OCI-M1 (cell line): ENCODE measurements around the gene FAM118B.
A peak's percentile ranks its signal among the peaks of the same experiment; 100 is the strongest.
"Not testable (repeated sequence)": the region's sequence is repeated elsewhere in the genome, so short reads cannot be mapped to it uniquely, and the experiment has no call there.

Experiments
- DNase-seq: peaks from one replicate; lab custom pipeline; 2025; lab: John Stamatoyannopoulos, UW

FAM118B gene

DNA sequence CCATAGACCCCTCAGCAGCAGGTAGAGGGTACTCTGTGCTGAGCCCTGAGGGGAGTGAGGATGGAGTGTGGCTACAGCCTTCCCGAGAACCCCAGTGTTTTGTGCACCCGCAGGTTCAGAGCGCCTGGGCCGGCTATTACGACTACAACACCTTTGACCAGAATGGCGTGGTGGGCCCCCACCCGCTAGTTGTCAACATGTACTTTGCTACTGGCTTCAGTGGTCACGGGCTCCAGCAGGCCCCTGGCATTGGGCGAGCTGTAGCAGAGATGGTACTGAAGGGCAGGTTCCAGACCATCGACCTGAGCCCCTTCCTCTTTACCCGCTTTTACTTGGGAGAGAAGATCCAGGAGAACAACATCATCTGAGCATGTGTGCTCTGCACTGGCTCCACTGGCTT lies 65.7 kb downstream of the FAM118B start:
- no peak for DNase-seq

DNA sequence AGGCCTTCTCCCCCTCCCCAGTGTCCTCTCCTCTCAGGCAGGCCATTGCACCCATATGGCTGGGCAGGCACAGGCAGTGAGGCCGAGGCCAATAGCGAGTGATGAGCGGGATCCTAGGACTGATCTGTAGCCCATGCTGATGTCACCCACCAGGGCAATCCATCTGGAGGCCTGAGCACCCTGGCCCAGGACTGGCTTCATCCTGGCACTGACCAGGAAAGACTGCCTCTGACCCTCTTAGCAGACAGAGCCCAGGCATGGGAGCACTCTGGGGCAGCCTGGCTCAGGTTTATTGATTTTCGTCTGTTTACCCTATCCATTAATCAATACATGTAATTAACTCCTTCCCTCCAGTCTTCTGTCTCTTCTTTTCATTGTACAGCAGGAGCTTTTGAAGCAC lies 66.2 kb downstream of the FAM118B start:
- no peak for DNase-seq

DNA sequence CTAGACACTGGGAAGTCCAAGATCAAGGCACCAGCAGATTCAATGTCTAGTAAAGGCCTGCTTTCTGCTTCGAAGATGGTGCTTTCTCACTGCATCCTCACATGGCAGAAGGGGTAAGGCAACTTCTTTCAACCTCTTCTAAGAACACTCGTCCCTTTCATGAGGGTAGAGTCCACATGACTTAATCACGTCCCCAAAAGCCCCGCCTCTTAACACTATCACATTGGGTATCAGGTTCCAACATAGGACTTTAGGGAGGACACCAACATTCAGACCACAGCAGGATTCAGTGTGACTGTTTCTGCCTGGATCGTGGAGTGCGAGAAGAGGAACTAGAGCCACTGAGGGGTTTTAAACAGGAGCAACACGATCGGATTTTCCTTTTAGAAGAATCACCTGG lies 67.6 kb downstream of the FAM118B start:
- DNase-seq = peak; percentile 75

DNA sequence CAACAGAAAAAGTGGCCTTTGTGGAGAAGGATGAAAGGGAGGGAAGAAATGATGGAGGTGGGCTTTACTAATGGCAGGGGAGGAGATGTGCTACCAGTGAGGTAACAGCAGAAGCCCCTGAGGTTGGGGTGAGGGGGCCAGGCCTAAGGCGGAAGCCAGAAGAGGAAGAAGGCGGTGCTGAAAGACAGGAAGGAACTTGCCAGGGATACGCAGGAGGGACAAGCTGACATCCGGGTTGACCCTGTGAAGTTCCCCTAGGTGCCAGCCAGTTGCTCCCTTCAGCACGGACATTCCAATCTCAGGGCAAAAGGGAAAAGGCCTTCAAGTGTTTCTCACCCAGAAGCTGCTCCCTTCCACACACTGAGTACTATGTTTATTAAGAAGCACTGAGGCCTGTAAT lies 69.0 kb downstream of the FAM118B start:
- no peak for DNase-seq

DNA sequence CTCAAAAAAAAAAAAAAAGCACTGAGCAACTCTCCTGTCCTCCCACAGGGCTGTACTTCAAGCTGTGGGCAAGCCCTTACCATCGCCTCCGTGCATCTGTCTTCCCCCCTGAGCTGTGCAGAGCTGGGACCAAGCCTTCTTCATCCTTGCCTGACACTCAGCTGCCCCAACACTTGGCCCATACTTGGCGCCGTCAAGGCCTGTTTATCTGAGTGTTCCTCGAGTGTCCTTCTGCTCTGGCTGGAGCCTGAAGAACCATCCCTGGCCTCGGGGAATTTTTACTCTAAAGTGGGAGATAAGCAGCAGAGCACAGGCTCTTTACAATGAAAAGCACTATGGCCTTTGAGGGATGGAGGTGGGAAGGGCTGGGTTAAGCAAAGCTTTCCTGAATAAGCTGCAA lies 69.7 kb downstream of the FAM118B start:
- DNase-seq = no peak

DNA sequence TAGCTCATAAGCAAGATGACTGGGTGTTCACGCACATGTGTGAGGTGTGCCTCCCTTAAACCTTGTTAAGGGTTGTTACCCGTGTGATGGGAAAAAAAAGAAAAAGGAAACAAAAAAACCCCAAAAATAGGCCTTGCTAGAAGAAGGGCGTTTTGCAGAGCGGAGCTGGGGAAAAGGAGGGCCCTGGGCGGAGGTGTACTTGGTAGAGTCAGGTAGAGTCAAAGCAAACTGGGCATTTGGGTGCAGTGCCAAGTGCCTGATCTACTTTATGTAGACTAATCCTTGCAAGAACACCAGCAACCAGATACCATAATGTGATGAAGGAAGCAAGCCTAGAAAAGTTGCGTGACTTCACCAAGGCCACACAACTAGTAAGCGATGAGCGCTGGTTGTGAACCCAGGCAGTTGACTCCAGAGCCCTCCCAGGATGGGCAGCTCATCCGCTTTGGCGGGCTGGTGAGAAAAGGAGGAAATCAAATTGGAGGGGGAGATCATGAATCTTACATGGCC lies 70.1 kb downstream of the FAM118B start:
- no peak for DNase-seq

DNA sequence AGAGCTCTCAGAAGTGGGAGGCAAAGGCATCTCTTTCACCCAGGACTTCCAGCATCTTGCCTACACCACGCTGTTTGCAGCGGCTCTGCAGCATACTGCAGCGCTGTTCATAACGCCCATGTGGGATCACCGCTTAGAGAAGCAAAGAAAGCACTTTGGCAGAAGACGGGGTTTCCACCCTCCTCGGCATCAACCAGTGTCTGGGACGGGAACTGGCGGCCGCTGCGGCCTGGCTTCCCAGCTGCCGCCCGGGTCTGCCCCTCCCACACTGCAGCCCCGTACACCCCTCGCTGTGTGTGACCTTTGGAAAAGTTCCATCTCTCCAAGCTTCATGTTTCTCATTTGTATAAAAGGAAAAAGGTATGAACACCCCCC lies 70.8 kb downstream of the FAM118B start:
- DNase-seq = no peak

DNA sequence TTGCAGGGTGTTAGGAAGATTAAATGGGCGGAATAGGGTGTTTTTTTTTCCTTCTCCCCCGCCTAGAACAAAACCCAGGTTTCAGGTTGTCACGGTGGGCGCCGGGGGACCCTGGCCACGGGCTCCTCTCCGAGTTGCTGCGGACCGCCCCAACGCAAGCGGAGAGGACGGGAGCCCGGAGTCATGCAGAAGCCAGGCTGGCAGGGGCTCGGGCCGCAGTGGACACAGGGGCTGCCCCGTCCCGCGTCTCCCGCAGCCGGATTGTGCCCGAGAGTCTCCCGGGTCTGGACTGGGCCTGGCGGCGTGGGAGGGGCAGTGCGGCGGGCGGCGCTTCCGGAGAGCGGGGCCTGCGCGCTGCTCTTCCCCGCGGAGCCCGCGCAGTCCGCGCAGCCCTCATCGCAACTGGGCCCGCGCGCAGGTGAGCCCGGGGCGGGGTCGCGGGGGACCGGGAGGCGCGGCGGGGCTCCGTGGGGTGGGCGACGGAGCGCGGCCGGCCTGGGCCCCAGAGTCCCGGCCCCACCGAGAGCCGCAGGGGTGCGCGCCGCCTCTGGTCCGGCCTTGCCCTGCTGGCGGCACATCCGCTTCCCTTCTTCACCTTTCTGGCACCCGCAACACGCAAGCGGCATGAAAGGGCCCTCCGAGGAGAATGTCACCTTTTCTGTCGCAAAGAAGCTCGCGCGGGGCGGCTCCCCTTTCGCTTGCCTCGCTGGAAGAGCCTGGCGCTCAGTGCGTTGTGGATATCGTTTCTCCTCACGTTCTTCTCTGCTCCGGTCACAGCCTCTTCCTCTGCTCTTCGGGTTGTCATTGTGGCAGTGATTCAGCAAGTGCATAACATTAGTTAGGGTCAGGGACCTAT lies 71.4 kb downstream of the FAM118B start, which contains the start of gene TIRAP:
TIRAP (plus strand) TSS at position 358 of the 856 bp plus-strand sequence. CDS start 7,802 bp downstream, outside the sequence.
- DNase-seq = peak; percentile 67

DNA sequence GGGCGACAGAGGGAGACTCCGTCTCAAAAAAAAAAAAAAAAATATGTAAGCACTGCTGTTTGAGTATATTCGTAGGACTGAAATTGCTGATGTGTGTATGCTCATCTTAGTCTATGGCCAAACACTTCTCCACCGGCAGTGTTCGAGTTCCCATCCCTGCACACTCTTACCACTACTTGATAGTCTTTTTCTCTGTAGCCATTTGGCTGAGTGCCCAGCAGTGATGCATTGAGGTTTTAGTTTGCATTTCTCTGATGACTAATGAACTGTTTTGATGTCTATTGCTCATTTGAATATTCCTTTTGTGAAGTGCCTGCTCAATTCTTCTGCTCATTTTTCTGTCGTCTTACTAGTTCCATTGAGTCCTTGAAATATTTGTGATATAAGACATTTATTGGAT lies 73.2 kb downstream of the FAM118B start:
- DNase-seq = peak; percentile 95

DNA sequence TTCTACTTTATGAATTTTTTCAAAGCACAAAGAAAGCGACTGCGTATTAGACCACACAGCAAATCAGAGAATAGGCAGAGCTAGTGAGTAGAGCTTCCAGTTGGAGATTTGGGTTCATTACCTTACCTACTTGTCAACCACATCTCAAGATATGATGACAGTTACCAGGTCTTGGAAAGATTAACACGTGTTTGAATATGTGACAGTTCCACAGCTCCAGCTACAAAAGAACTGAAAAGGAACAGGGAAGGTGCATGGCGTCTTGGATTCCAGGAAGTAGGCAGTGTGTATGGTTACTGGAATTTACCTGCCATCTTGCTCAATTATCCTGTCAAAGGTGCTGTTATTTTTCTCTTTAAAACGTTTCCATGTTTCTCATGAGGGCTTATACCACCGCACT lies 76.7 kb downstream of the FAM118B start:
- no peak for DNase-seq

DNA sequence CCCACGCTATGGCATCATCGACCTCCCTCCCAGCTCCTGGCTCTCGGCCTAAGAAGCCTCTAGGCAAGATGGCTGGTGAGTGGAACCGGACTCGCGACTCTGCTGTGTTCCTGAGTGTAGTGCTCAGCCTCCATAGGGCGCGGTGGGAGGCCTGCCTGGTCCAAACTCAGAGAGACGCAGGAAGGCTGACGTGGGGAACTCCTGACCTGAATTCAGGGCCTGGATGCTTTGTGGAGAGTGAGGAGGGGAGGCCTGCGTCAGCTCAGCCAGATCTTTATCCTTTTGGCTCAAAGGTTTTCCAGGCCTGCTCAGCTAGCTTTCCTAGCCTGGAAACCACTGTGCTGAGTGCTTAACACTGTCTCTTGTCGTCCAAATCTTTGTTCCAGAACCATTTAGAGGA lies 79.3 kb downstream of the FAM118B start:
- DNase-seq = no peak

DNA sequence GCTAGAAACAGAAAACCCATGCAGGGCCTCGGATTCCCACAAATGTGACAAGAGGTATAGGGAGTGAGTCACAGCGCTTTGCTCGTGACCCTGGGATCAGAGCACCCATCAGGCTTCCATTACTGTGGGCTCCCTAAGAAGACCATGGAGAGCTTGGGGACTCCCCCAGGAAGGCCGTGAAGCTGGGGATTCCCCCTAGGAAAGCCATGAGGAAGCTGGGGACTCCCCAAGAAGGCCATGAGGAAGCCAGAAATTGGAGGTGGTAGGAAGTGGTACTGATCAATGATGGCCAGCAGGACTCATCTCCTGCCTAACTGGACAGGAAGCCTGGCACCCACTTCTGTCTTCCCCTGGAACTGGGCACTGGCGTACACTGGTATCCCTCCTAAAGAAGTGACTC lies 82.1 kb downstream of the FAM118B start:
- no peak for DNase-seq

DNA sequence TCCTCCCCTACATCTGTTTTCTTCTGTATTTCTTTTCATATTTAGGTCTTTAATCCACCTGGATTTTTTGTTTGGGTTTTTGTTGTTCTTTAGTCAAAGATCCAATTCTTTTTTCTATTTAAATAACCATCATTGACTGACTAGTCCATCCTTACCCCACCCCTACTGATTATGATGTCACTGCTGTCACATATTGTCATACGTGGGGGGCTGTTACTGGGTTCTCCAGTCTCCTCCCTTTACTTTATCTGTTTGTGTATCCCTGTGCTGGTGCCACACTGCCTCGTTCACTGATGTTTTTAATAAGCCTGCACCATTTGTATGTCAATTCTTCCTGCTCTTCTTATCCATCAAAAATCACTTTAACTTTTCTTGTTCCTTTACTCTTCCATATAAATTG lies 85.4 kb downstream of the FAM118B start:
- no peak for DNase-seq

DNA sequence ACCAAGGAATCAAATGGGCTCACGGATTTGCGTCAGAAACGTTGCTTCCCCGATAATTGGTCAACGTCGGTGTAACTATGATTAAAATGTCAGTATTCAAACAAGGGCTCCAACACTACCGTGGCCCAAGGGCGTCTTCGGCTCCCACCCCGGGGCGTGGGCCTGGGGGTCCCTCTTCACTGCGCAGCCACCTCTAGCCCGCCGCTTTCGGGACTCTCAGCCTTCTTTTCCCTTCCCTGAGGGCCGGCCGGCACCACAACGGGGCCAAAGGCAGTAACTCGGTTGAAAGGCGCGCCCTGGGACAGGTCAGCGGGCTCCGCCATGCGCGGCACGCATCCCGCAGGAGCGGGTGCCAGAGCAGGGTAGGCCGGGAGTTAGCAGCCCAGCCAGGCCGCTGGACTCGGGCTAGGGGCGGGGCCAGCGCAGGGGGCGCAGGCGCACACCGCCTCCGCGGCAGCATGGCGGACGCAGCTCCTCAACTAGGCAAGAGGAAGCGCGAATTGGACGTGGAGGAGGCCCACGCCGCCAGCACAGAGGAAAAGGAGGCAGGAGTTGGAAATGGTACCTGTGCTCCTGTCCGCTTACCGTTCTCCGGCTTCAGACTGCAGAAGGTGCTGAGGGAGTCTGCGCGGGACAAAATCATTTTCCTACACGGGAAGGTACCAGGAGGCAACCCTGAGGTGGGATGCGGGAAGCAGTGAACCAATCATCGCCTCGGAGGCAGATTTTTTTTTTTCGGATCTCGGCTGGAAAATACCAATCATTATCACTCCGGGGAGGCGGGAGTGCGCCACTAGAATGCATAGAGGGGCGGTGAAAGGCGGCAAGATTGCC lies 92.3 kb downstream of the FAM118B start, which contains the start of gene DCPS:
DCPS (plus strand) TSS at position 438 of the 834 bp plus-strand sequence; CDS start at position 459, 21 bp downstream.
- peak; percentile 97 for DNase-seq

DNA sequence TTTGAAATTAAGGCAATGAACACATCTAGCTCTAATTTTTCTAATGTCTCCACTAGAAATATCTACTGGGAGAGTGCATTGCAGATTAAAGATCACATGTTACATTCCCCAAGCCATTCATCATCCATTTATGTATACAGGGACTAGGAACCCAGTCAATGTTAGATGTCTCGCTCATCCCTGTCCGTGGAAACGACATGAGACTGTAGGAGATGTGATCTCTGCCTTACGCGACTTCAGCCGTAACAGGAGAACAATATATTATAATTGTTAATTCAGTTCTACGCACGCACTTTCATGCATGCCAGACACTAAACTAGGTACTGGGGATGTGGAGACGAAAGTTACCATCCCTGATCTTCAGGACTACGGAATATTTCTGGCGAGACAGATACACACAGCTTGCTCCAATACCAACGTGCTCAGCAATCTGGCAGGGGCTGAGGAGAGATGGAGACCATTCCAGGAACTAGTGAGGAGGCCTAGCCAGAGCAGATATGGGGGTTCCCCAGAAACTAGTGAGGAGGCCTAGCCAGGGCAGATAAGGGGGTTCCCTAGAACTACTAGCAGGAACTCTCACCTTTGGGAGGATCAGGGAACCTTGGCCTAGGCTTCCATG lies 93.0 kb downstream of the FAM118B start:
- DNase-seq = no peak

DNA sequence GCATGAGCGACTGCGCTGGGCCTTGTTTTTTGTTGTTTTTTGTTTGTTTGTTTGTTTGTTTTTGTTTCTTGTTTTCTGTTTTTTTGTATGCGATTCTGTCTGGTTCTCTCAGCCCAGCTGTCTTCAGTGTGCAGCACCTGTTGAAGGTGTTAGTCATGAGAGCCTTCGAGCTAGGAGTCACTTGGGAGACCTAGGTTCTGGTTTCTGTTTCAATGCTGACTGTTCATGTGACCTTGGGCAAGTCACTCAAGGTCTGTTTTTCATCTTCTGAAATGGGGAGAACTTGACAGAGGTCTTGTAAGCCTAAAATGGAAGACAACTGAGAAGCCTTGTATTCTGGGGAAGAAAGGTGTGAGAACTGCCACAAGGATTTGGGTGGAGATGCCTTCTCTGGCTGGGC lies 94.1 kb downstream of the FAM118B start:
- DNase-seq = no peak

DNA sequence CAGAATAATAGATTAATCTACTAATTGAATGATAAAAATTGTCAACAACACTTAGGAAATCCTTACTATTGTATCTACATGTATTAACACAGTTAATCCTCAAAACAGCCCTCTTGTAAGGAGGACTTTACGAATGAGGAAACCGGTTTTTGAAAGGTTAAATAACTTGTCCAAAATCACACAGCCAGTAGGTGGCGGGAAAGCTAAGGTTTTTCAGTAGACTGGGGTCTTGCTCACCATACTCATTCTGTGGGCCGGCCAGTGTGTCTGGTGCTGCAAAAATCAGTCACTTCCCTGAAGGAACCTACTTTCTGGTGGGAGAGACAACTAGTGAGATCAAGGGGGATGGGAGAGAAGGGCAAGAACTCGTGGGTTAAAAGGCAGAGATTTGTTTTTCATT lies 96.1 kb downstream of the FAM118B start:
- DNase-seq = peak; percentile 90

DNA sequence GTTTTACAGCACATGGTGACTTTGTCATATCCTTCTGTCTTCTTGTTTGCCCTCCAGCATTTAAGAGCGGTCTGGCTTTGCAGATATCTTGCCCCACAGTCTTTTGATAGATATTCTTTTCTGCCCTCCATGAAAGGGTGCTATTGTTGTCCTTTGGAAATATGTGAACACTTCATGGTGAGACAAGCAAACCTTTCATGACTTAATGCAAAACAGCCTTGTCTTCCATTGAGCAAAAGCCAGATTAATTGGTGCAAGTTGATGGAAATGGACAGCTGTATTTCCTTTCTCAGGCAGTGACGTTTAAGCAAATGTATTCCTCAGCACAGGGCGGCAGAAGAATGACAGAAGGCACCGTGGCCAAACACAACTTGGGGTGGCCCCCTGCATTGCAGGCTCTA lies 96.7 kb downstream of the FAM118B start:
- no peak for DNase-seq

DNA sequence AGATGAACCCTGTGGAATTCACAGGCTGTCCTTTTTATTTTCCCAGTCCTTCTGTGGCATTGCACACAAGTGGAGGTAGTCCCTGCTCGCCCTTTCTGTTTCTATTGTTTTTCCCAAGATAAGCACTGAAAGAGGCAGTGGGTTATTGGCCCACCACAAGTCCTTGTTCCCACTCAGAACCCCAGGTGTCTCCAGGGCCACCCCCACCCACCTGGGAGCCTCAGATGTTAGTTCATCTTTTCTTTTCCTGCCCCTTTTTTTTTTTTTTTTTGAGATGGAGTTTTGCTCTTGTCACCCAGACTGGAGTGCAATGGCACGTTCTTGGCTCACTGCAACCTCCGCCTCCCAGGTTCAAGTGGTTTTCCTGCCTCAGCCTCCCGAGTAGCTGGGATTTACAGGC lies 97.2 kb downstream of the FAM118B start:
- not testable (repeated sequence) for DNase-seq

DNA sequence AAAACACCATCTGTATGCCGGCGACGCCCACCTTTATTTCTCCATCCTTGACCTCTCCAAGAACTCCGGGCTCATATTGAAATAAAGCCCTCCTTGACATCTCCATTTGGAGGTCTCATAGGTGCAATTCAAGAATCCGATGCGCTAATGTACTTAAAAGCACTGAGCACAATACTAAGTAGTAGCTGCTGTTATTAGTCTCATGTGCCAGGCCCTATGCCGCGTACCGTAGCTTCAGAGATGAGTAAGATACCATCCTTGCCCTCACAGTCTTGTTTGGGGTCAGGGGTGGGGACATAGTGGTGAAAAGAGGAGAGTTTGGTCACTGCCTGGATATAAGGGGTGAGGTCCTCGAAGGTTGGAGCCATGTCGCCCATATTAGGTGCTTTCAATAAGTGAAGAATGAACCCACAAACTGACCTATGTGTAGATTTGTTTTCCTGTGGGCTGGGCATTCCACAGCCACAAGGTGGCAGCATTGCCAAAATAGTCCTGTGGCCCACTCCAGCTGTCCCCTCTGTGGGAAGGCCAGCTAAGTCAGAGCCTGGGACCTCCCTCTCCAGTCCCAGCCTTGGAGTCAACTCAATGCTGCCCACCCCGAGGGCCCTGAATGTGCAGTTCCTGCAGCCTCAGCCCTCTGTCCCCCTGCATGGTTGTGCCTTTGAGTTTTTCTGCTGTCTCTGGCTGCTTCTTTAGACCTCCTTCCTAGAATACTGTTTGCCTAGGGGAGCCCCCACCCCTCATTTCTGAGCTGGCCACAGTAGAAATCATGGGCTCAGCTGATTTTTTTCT lies 98.8 kb downstream of the FAM118B start:
- peak; percentile 93 for DNase-seq

DNA sequence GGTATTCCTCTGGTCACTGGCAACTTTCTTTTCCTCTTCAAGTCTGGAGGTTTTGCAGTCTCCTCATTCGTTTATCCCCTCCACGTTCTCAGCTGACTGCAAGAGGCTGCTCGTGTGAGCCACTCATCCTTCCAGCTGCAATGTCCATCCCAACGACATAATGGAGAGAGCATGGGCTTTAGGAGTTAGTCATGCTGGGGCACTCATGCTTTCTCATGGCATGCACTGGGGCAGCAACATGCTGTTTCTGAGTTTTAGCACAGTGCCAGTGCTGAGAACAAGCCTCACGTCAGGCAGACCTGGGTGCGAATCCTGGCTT lies 99.4 kb downstream of the FAM118B start:
- DNase-seq = no peak
